ENCODE results near the gene NCKAP5.

- TF ChIP-seq CTCF (IDR thresholded peaks at IDR 0.05): no peak
- TF ChIP-seq POLR2A (IDR thresholded peaks at IDR 0.05): no peak
- TF ChIP-seq POLR2AphosphoS5 (IDR thresholded peaks at IDR 0.05; ENCODE audit: insufficient read depth in 1 of 2, low read depth in 1 of 2): no peak
Observed at GRCh38 chr2:132757676-132758075, 810.6 kb downstream of the NCKAP5 start.

Data from vagina (tissue), 2 donors.